Right ventricle myocardium inferior (tissue), 1 donor: ENCODE data around the gene ASPG. TPM values are rescaled to one million over a fixed set of nuclear protein-coding genes. Genes with fewer than 3 reads are reported as not detected.

Experiments
- ATAC-seq: fragments of 200-7000 bp; cut with Tn5 transposase; one replicate; pipeline ENCODE4 v1.9.1; 2020; ENCODE audit warnings: mild to moderate bottlenecking, moderate library complexity
- DNase-seq: peaks from one replicate; pipeline ENCODE4 v3.0.0; 2021; ENCODE audit errors: missing footprints
- intact Hi-C: fragments of 100-400 bp; cut with DNase I; formaldehyde crosslinking; loops from one replicate; pipeline ENCODE4 v1.11.0; 2022
- total RNA-seq: library from RNA; stranded (reverse); fragmentation: NEBNext Ultra II Directional; extraction: Animal tissue kit (Norgen Biotek cat#: 25700); gene quantifications from one replicate; pipeline ENCODE4 v1.2.1, GENCODE V29; 2021
- donor health status: DM: no; HTN: yes; CAD: no; lungs with severe emphysema.

ASPG gene
- total RNA-seq, 1 donor from 2014 or later = 27.5 TPM

- no peak for DNase-seq
- ATAC-seq = no peak
- intact Hi-C loops = no loop called here
Measured at GRCh38 chr14:104069541-104069940, 16.0 kb upstream of the ASPG start.

- ATAC-seq (no peak), DNase-seq (no peak)
- intact Hi-C loops = no loop called here
Measured at GRCh38 chr14:104072586-104072985, 12.9 kb upstream of the ASPG start.

GRCh38 chr14:104073764-104074163 is 11.7 kb upstream of the ASPG start:
- intact Hi-C loops = no loop called here
- DNase-seq (no peak), ATAC-seq (no peak)

GRCh38 chr14:104075530-104076151 is 9.9 kb upstream of the ASPG start:
- ATAC-seq (no peak), DNase-seq (no peak)
- intact Hi-C loops = loop anchor here (5.0 kb wide), 1 partner anchor 487 kb away; no protein-coding TSS in a partner anchor

- intact Hi-C loops = loop anchor here (5.0 kb wide), 1 partner anchor 486 kb away; no protein-coding TSS in a partner anchor
- DNase-seq (no peak), ATAC-seq (no peak)
Measured at GRCh38 chr14:104076743-104077142, 8.8 kb upstream of the ASPG start.

GRCh38 chr14:104078031-104078455 is 7.5 kb upstream of the ASPG start:
- intact Hi-C loops = loop anchor here (1.0 to 5.0 kb wide), 3 partner anchors 53 to 563 kb away; no protein-coding TSS in a partner anchor
- DNase-seq (peak; percentile 90), ATAC-seq (peak; percentile 88)

GRCh38 chr14:104080376-104081260 is 4.9 kb upstream of the ASPG start:
- no peak for ATAC-seq
- intact Hi-C loops = no loop called here
- DNase-seq = peak; percentile 64

GRCh38 chr14:104081261-104081835 is 4.2 kb upstream of the ASPG start:
- DNase-seq = no peak
- no peak for ATAC-seq
- intact Hi-C loops = no loop called here

- ATAC-seq = no peak
- peak; percentile 54 for DNase-seq
- intact Hi-C loops = no loop called here
Measured at GRCh38 chr14:104081951-104082464, 3.5 kb upstream of the ASPG start.

- intact Hi-C loops = no loop called here
- ATAC-seq (peak; percentile 57), DNase-seq (peak; percentile 68)
Measured at GRCh38 chr14:104082807-104083206, 2.7 kb upstream of the ASPG start.

- DNase-seq = no peak
- no peak for ATAC-seq
- intact Hi-C loops = no loop called here
Measured at GRCh38 chr14:104084251-104085002, 1.1 kb upstream of the ASPG start.

- no peak for DNase-seq
- no peak for ATAC-seq
- intact Hi-C loops = no loop called here
Measured at GRCh38 chr14:104085889-104086201, 345 bp downstream of the ASPG start.

- intact Hi-C loops = no loop called here
- DNase-seq (no peak), ATAC-seq (no peak)
Measured at GRCh38 chr14:104086210-104086660, 735 bp downstream of the ASPG start.

GRCh38 chr14:104086661-104087461 is 1.4 kb downstream of the ASPG start:
- ATAC-seq = peak; percentile 49
- DNase-seq = peak; percentile 63
- intact Hi-C loops = no loop called here

- ATAC-seq (no peak), DNase-seq (no peak)
- intact Hi-C loops = no loop called here
Measured at GRCh38 chr14:104087505-104087904, 2.0 kb downstream of the ASPG start.

GRCh38 chr14:104087981-104088850 is 2.7 kb downstream of the ASPG start:
- intact Hi-C loops = no loop called here
- DNase-seq (peak; percentile 56), ATAC-seq (no peak)

- no peak for ATAC-seq
Measured at GRCh38 chr14:104090071-104090748, 4.7 kb downstream of the ASPG start.

More at GRCh38 chr14:104090071-104090748, 4.7 kb downstream of the ASPG start:
- no peak for DNase-seq
- intact Hi-C loops = no loop called here
